ENCODE results near the gene UQCR11.

Gene UQCR11

DNA sequence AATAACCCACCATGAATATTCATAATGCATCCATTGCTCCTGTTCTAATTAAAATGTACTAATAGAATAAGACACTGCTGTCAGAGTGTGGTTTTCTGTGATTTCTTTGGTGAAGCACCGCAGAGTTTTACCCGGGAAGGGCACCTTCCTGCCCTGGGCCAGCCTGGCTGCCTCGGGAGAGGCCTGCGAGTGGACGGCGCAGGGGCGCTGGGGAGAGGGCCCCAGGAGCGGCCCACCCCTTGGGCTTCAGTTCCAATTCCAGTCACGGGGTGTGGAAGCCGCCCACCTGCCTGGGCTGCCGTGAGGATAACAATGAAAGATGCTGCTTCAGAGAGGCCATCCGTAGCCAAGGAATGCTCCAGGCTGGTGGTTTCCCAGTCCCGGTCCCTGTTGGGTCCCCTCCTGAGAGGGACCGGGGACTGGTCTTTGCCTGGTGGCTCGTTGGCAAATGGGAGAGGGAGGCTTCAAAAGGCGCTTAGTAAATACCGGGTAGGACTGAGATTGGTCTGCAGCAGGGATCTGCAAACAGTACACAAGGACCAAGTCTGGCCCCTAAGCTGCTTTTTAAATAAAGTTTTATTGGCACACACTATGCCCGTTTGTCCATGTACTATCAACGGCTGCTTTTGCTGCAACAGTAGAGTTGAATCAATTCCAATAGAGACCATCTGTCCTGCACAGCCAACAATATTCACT lies 29.1 kb upstream of the UQCR11 start:
- no peak for DNase-seq

DNA sequence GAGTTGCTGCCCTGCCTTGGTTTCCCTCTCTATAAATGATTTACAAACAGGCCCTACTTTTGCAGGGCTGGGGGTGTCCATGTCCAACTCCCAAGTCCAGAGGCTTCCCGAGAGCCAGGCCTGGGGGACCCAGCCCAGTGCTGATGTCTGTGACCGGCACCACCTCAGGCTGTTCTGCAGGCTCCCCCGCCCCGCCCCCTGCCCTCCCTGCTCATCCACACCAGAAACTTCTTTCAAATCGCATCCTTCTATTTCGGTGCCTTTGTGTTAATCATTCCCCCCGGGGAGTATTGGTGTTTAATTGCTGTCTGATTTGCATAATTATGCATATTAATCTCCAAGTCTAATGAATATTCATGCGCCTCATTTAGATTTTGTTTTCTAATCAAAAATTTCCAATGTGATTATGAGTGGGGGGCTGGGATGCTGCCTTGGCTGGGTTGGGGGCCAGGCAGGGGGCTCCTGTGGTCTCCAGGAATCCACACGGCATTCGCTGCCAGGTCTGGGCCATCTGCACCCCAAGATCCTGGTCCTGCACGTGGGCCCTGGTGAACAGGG lies 28.1 kb upstream of the UQCR11 start:
- DNase-seq: no peak

DNA sequence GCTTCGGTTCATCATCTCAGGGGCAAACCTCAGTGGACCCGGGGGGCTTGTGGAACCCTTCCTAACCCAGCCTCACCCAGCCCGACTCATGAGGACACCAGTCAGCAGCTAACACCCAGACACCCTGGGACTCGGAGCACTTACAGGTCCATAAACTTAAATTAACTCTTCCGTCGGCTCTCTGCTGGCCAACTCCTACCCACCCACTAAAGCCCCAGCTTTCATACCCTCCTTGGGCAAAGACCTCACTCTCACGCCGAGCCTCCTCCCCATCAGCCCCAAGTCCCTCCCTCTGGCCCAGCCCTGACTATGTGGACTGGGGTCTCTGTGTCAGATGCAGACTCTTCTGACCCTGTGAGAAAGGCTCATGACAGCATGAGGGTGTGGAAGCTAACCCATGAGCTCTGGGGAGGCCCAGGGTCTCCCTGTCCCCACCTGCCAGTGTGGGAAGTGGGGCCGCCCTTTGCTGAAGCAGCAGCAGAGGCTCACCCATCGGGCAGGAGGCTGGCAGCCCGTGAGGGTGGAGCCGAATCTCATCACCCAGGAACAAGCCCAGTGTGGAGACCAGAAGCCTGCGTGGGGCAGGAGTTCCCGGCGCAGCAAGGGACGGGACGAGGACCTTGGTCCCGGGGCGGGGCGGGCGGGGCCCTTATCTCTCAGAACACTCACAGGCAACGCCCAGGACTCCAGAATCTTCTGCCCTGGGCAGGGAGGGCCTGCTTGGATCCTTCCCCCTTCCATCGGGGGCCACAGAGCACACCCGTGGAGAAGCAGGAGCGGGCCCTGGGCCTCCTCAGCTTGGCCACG lies 27.4 kb upstream of the UQCR11 start:
- DNase-seq: no peak

DNA sequence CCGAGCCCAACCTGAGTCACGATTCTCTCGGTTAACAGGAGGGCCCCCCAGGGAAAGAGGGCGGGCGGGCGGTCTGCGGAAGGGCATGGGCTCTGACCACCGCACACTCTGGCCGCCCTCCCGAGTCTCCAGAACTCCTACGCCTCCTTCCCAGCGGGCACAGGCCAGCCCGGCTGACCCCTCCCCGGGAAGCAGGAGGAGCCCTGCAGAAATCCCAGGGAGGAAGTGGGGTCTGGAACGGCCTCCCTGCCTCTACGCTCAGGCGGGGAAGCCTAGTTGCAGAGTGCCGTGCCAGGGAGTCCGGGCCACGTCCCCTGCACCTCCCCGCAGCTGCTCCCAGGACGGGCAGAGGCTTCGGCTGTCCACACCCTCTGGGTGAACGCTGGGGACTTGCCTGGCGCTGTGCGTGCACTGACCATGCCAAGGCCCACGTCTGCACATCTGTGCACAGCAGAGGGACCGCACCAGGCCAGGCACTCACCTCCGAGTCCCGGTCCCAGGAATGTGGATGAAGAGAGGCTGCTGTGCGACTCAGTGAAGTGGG lies 26.4 kb upstream of the UQCR11 start:
- no peak for DNase-seq

DNA sequence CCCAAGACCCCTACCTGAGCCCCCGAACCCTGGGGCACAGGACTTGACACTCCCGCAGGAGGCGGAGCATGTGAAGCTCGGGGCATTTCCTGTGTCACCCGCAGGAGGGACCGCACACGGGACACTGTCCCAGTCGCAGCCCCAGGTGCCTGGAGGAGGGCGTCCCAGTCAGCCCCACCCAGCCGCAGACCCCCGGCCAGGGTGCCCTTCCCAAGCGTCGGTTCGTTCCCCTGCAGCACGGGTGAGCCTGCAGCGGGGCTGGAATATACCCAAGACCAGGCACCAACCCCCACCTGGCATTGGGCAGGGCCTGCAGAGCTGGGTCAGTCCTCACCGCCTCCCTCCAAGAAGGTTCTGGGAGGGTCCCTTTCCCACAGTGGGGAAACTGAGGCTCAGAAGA lies 25.5 kb upstream of the UQCR11 start:
- DNase-seq: no peak

DNA sequence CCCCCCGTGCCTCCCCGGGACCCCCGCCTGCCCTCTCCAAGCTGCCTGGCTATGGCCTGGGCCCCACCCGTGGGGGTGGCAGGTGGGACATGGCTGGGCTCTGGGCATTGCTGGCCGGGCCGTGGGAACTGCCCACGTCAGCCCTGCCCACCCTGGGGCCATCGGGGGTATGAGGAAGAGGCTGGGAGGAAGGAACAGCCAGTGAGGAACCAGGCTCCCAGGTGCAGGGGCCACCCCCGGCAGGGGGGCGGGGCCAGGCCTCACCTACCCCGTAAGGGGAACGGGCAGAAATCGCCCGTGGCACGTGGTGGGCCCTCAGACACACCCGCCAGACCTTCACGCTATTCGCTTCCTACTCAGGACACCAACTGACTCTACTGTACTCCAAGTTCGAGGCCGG lies 24.8 kb upstream of the UQCR11 start:
- DNase-seq: no peak

DNA sequence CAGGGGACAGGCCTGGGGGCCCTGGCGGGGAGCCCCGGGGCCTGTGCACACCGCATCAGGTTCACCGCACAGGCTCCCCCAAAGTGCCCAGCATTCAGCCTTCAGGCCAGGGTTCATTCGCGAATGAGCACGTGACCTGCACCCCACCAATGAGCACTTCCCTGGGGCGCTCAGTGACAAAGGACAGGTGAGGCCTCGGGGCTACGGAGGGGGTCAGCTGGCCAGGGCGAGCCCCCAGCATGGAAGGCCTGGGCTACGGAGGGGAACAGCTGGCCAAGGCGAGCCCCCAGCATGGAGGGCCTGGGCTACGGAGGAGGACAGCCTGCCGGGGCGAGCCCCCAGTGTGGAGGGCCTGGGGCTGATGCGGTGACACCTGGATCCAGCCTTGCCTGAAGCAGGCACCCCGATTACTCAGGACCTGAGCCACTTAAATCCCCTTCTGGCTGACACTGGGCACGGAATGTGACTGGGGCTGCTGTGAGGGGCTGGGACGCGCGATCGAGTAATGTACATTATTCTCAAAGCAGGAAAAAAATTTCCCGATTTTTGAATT lies 24.1 kb upstream of the UQCR11 start:
- DNase-seq: no peak

DNA sequence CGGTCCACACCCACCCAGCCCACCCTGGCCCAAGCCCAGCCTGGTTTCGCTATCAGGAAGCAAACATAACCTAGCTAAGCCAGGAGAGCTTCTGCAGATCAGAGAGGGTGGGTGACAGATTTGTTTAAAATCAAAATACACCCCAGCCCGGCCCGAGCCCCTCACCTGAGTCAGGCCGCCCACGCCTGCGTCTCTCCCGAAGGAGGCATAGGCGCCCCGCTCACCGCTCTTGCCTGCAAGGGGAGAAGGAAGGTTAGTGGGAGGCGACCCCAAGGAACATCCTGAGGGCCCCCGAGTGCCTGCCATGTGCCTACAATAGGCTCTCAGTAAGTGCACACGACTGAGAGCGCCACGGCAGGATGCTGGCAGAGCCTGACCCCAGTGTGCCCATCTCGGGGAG lies 21.9 kb upstream of the UQCR11 start:
- no peak for DNase-seq

DNA sequence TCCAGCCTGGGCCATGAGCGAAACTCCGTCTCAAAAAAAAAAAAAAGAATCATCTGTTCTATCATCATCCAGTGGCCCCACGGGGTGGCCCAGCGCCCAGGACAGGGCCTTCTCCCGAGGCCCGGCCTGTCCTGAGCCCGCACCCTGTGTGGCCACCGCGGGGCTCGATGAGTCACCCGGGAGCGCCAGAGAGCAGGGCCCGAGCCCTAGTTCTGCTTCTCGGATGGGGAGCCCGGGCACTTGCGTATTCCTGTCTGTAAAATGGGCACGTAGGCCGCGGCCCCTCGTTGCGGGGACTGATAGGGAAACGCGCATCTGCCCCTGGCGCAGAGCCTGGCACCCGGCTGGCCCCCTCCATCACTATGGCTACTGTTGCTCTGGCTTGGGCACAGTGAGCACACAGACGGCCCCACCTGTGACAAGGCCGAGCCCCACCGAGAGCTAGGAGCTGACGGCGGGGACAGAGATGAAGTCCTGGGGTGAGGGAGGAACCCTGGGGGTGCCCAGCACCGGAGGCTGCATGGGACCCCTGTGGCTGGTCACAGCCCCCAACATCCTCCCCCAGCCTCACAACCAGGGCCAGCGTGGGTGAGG lies 21.3 kb upstream of the UQCR11 start:
- DNase-seq: no peak

DNA sequence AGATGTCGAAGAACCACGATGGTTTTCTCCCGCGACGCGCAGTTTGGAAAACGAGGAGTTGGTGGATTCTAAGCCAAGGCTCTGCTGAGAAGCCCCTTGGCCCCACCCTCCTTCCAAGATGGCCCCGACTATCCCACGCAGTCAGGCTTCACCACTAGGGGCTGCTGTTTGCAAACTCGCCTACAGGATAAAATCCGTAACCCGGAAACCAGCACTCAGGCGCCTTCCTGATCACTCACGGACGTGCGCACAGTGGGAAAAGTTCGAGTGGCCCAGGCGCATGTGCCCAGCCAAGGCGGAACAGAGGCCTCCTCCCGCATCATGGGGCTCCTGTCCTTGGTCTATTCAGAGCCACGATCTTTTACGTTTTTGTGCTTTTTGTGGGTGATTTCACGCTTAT lies 19.2 kb upstream of the UQCR11 start:
- peak; percentile 38 for DNase-seq

DNA sequence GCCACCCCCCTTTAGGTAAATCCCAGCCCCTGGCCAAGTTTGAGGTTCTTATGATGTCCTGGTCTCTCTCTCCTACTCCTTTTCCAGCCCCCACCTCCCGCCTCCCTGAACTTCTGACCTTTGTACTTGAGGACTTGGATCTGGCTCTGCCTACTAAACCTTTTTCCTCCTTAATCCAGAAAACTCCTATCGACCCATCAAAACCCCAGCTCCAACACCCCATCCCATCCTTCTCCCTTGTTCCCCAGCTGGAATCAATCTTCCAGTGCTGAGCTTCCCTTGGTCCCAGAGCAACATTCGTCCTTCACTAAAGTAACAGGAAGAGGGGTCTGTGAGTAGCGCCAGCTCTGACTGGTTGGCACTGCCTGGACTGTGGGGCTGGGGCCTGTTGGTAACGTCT lies 17.3 kb upstream of the UQCR11 start:
- no peak for DNase-seq

DNA sequence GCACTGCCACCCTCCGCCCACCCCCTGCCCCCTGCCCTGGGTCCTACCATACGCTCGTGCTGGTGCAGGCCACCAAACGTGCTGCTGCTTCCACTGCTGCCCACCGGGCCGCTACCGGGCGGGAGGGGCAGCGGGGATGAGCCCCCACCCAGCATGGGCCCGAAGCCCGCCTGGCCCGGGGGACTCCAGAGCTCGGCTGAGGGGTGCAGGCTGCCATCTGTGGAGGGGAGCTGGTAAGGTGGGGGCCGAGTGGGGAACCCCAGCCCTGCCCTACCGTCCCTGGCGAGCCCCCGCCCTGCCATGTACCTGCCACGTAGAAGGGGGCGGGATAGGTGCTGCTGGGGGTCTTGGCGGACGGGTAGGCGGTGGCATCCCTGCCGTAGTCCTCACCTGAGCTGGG lies 16.7 kb upstream of the UQCR11 start:
- DNase-seq: no peak

DNA sequence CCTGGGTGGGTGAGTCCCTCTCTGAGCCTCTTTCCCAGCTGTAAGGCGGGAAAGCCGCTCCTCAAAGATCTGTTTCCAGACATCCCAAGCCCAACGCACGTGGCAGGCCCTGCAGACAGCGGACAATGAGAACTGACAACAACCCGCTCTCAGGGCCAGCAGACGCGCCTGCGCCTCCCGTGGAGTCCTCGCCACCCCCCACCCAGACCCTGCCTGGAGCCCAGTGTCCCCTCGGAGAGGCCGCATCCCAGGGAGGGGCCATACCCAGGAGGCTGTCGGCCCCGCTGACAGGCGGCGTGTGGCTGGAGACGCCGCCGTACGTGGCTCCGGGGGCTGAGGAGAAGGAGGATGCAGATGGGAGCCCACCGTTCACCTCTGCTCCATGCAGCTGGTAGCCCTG lies 16.3 kb upstream of the UQCR11 start:
- no peak for DNase-seq

DNA sequence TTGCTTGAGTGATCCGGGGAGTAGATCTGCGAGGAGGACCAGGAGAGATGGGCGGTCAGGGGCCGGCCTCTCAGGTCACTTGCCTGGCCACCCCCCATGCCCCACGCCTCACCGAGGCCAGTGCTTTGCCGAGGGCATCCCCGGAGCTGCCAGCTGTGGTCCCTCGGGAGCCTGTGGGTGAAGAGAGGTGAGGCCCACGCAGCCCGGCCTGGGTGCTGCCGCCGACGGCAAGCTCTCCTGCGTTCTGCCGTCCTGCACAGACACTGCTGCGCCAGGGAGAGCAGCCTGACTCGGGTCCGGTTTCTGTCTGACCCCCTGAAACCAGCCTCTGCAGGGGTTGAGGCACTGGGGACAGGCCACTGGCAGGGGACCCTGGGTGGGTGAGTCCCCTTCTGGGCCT lies 15.8 kb upstream of the UQCR11 start:
- DNase-seq: no peak

DNA sequence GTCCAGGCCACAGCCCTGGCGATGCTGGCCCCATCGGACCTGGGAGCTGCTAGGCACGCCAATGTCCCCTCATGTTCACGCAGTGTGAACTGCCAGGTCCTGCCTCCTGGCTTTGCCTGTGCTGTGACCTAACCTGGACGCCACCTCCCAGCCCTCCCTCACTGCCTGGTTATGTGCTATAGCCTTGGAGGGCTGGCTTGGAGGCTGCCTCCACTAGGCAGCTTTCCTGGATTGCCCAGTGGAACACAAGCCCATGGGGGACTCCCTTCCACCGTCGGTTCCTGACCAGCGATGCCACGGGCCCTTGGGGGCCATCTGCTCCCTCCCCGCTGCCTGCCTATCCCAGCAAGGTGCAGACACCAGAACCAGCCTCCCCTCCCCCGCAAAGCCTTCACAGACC lies 15.2 kb upstream of the UQCR11 start:
- DNase-seq: no peak

DNA sequence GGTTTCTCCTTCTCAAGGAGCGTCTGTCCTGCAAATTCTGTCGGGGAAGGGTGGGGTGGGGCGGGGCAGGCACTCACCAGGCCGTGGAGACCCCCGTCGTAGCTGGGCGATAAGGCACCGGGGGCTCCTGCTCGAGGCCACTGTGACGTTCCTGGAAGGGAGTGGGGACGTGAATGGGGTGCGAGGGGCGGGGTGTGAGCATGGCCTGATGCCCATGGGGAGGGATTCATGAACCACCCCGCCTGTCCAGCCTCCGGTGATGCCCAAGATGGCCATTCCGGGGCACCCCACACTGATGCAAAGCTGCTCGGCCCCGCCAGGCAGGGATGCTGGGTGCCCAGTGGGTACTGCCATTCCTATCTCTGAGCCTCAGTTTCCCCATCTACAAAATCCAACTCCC lies 14.4 kb upstream of the UQCR11 start:
- no peak for DNase-seq

DNA sequence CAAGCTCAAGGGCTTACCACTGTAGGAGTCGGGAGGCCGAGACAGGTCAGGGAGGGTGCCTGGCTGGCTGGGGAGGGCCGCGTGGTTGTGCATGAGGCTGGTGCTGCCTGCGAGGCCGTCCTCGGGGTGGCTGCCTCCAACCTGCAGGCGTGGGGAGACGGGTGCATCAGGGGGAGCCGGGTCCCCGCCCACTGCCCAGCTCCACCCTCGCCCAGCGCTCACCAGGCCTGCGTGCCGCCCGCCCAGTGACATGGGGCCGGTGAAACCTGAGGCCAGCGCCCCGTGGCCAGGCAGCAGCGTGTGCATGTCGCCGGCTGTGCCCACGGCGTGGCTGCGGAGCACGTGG lies 13.8 kb upstream of the UQCR11 start:
- no peak for DNase-seq

DNA sequence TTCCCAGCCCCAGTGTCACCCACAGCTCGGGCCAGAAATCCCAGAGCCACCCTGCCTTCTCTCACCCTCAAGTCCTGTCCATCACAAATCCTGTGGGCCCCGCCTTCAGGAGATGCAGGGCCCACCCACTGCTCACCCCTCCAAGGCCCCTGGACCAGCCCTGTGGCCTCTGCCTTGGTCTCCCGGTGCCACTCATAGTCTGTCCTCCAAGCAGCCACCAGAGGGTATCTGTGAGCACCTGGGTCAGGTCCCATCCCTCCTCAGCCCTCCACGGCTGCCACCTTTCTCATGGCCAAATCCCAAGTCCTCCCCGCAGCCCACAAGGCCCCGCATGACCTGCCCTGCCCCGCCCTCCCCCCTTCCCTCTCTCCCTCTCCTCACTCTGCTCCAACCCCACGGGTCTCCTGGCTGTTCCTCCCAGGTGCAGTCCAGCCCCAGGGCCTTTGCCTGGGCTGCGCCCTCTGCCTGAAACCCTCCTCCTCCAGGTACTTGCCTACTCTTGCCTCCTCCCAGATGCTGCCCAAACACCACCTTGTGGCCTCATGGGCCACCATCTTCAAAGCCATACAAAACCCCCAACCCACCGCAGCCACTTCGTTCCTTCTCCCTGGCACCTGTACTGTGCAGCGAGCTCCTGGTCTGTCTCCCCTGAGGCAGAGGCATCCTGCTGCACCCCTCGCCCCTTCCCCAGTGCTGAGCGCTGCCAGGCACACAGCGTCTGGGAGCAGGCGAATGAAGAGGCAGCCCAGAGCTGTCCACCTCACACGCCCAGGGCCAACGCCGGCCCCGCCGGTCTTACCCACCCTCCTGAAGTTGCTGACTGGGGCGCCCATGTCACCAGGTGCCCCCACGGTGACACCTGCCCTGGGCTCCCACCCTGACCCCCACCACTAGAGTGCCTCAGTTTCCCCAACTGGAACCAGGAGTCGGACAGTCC lies 13.2 kb upstream of the UQCR11 start:
- DNase-seq: no peak

DNA sequence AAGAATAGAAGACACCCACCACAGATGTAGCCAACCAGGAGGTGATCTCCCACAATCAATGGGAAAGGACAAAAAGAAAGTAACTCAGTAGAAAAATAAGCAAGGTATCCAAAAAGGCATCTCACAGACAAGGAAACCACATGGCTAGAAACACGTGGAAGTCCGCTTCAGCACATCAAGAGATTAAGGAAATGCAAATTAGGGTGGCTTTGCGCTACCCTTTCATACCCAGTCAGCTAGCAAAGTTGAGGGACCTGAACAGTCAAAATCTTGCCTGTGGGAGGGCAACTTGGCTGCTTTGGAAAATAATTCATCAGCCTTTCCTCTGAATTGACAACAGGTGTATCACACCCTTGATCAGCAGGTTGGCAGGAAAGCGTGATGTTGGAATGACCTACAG lies 11.6 kb upstream of the UQCR11 start:
- DNase-seq: no peak

DNA sequence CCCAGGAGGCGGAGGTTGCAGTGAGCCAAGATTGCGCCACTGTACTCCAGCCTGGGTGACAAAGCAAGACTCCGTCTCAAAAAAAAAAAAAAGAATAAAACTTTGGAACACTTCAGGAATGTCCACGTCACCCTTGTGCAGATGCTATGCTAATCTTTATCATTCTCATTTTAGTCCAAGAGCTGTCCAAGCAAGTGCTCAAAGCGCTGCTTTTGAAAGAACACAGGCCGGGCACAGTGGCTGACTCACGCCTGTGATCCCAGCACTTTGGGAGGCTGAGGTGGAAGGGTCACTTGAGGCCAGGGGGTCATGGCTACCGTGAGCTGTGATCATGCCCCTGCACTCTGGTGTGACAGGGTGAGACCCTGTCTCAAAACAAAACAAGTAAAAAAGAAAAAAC lies 11.1 kb upstream of the UQCR11 start:
- no peak for DNase-seq

DNA sequence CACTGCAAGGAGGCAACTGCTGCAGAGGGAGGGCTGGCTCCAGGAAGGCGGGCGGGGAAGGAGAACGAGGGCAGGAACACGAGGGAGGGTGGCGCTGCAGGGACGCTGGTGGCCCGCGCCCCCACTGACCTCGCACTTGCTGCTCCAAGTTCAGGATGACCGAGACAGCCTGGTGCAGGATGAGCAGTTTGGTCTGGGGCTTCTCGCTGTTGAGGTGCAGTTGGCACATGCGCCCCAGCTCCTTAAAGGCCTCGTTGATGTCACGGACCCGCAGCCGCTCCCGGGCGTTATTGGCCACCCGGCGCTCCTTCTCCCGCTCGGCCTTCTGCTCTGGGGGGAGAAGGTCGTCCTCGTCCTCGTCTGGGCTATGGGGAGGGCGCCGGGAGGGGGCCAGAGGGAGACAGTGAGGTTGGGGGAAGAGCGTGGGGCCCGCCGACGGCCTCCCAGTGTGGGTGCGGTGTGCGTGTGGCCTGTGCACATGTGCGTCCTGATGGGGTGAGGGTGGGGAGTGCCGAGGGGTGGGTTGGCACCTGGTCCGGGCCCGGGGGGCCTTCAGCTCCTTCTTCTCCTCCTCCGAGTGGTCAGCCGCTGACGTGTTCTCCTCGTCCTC lies 10.0 kb upstream of the UQCR11 start:
- no peak for DNase-seq
